Neural progenitor cell (in vitro differentiated cells): Measurements from ENCODE around the gene ARID5A. TPM values are rescaled to one million over a fixed set of nuclear protein-coding genes. Genes with fewer than 3 reads are reported as not detected.

Experiments used
- DNase-seq: peaks from one replicate; pipeline ENCODE4 v3.0.0-alpha.2; 2016; ENCODE audit warnings: low spot score
- H2AFZ ChIP-seq: fragments of 200-600 bp; sonication (generic); replicated peaks from 2 replicates; pipeline ENCODE4 v1.6.1; 2016; ENCODE audit warnings: antibody characterized with exemption
- H3F3A ChIP-seq: fragments of 200-600 bp; sonication (generic); 2 replicates; pipeline ENCODE4 v1.6.1; 2016; ENCODE audit warnings: antibody characterized with exemption, low read depth
- H3K27ac ChIP-seq: fragments of 200-600 bp; sonication (generic); 2 replicates; pipeline ENCODE4 v1.5.1; 2016; ENCODE audit warnings: mild to moderate bottlenecking
- H3K27me3 ChIP-seq: fragments of 200-600 bp; sonication (generic); 2 replicates; pipeline ENCODE4 v1.6.1; 2016; ENCODE audit warnings: mild to moderate bottlenecking, moderate library complexity
- H3K36me3 ChIP-seq: fragments of 200-600 bp; sonication (generic); 2 replicates; pipeline ENCODE4 v1.5.1; 2016
- H3K4me1 ChIP-seq: fragments of 200-600 bp; sonication (generic); 2 replicates; pipeline ENCODE4 v1.6.1; 2016; ENCODE audit warnings: mixed run types
- H3K4me2 ChIP-seq: fragments of 200-600 bp; sonication (generic); 2 replicates; pipeline ENCODE4 v1.6.1; 2016
- H3K4me3 ChIP-seq: fragments of 200-600 bp; sonication (generic); 2 replicates; pipeline ENCODE4 v1.5.1; 2016
- H3K79me2 ChIP-seq: fragments of 200-600 bp; sonication (generic); 2 replicates; pipeline ENCODE4 v1.6.1; 2016; ENCODE audit warnings: low read depth
- H3K9ac ChIP-seq: fragments of 200-600 bp; sonication (generic); 2 replicates; pipeline ENCODE4 v1.6.1; 2016
- H3K9me3 ChIP-seq: fragments of 200-600 bp; sonication (generic); 2 replicates; pipeline ENCODE4 v1.5.1; 2016; ENCODE audit warnings: low read depth
- H4K20me1 ChIP-seq: fragments of 200-600 bp; sonication (generic); 2 replicates; pipeline ENCODE4 v1.6.1; 2016; ENCODE audit warnings: low read depth
- H3K27ac Mint-ChIP-seq: 3 replicates; pipeline ENCODE4 v1.8.0; 2021; ENCODE audit warnings: mixed read lengths
- H3K27me3 Mint-ChIP-seq: 2 replicates; pipeline ENCODE4 v1.8.0; 2022; ENCODE audit warnings: low read depth, mild to moderate bottlenecking, inconsistent platforms, moderate library complexity, mixed read lengths; ENCODE audit not compliant: insufficient read depth
- H3K36me3 Mint-ChIP-seq: 3 replicates; pipeline ENCODE4 v1.8.0; 2021; ENCODE audit warnings: mixed read lengths
- H3K4me1 Mint-ChIP-seq: 3 replicates; pipeline ENCODE4 v1.8.0; 2021; ENCODE audit warnings: mixed read lengths
- H3K4me3 Mint-ChIP-seq: 3 replicates; pipeline ENCODE4 v1.8.0; 2021; ENCODE audit warnings: mild to moderate bottlenecking, moderate library complexity, mixed read lengths
- H3K9me3 Mint-ChIP-seq: 3 replicates; pipeline ENCODE4 v1.8.0; 2020; ENCODE audit warnings: mixed read lengths
- CTCF ChIP-seq: fragments of 200-600 bp; sonication (generic); IDR thresholded peaks from 2 replicates; pipeline ENCODE4 v1.5.1; 2017; ENCODE audit warnings: antibody characterized with exemption, mild to moderate bottlenecking
- EZH2 ChIP-seq: fragments of 200-600 bp; sonication (generic); IDR thresholded peaks from 2 replicates; pipeline ENCODE4 v1.6.1; 2017; ENCODE audit warnings: antibody characterized with exemption, mild to moderate bottlenecking, moderate library complexity
- EZH2phosphoT487 ChIP-seq: fragments of 200-600 bp; sonication (generic); IDR thresholded peaks from 2 replicates; pipeline ENCODE4 v1.6.1; 2017; ENCODE audit warnings: antibody characterized with exemption
- total RNA-seq: library from RNA; depleted of rRNA; stranded (reverse); fragments of >200 nt; gene quantifications from 2 replicates; pipeline ENCODE4 v1.2.3, GENCODE V29; 2015; ENCODE audit warnings: low replicate concordance

The ARID5A gene
- total RNA-seq, 1 donor from 2014 or later = 0.75 TPM

GRCh38 chr2:96549466-96549785 is 12.9 kb downstream of the ARID5A start:
- Histone ChIP-seq H3K79me2 (no peaks in the 10 kb centered on the region), H3K9me3 (no peaks in the 10 kb centered on the region), H3K4me3 (no peak overlapping the region), H4K20me1 (no peaks in the 10 kb centered on the region), H3K27ac (no peak overlapping the region), H3K4me2 (no peak overlapping the region), H3F3A (no peaks in the 10 kb centered on the region), H2AFZ (no peak overlapping the region), H3K36me3 (no peaks in the 10 kb centered on the region), H3K27me3 (no peaks in the 10 kb centered on the region), H3K4me1 (no peaks in the 10 kb centered on the region), H3K9ac (no peak overlapping the region)
- peaks cover 2% of the 10 kb centered on the region for H3K27me3 Mint-ChIP-seq
- H3K9me3 Mint-ChIP-seq = peaks cover 6% of the 10 kb centered on the region
- no peak for TF ChIP-seq EZH2
- no peak for TF ChIP-seq CTCF
- no peak for TF ChIP-seq EZH2phosphoT487
- DNase-seq = no peak
- H3K4me1 Mint-ChIP-seq = no peaks in the 10 kb centered on the region
- no peak overlapping the region for H3K4me3 Mint-ChIP-seq
- peaks cover 9% of the 10 kb centered on the region for H3K36me3 Mint-ChIP-seq
- H3K27ac Mint-ChIP-seq = no peak overlapping the region

GRCh38 chr2:96549967-96550786 is 13.6 kb downstream of the ARID5A start:
- DNase-seq = peak; percentile 55
- H3K36me3 Mint-ChIP-seq = peaks cover 6% of the 10 kb centered on the region
- H3K27me3 ChIP-seq = no peaks in the 10 kb centered on the region
- no peaks in the 10 kb centered on the region for H3K9me3 ChIP-seq
- peaks cover 2% of the 10 kb centered on the region for H3K9me3 Mint-ChIP-seq
- peaks cover 2% of the 10 kb centered on the region for H3K27me3 Mint-ChIP-seq
- H3K4me1 Mint-ChIP-seq = no peaks in the 10 kb centered on the region
- no peak overlapping the region for H3K4me2 ChIP-seq
- TF ChIP-seq CTCF (peak; percentile 61), EZH2 (no peak), EZH2phosphoT487 (no peak)
- H3K27ac Mint-ChIP-seq = no peak overlapping the region
- no peaks in the 10 kb centered on the region for H4K20me1 ChIP-seq
- H3K27ac ChIP-seq = no peak overlapping the region
- no peaks in the 10 kb centered on the region for H3K36me3 ChIP-seq
- no peaks in the 10 kb centered on the region for H3K4me1 ChIP-seq
- H3K79me2 ChIP-seq = no peaks in the 10 kb centered on the region
- no peaks in the 10 kb centered on the region for H3F3A ChIP-seq
- H3K9ac ChIP-seq = no peak overlapping the region
- no peak overlapping the region for H3K4me3 ChIP-seq
- H2AFZ ChIP-seq = no peak overlapping the region
- no peak overlapping the region for H3K4me3 Mint-ChIP-seq

DNA sequence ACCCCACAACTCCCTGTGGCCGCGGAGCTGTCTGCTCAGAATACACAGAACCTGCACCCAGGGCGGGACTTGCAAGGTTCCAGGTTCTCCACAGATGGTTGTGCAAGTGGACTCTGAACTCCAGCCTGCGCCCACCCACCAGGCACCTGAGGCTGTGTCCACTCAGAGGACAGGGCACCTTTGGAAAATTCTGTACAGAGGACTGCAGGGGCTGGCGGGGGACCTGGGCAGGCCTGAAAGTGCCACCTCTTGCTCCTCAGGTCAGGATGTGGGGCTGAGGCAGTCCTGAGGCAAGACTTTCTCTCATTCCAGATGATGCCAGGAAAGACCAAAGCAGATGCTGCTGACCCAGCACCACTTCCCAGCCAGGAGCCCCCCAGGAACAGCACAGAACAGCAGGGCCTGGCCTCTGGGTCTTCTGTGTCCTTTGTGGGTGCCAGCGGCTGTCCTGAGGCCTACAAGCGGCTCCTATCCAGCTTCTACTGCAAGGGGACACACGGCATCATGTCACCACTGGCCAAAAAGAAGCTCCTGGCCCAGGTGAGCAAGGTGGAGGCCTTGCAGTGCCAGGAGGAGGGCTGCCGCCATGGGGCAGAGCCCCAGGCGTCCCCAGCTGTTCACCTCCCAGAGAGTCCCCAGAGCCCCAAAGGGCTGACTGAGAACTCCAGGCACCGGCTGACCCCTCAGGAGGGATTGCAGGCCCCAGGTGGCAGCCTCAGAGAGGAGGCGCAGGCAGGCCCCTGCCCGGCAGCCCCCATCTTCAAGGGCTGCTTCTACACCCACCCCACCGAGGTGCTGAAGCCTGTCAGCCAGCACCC is 14.4 kb downstream of the ARID5A start:
- TF ChIP-seq EZH2 (no peak), EZH2phosphoT487 (no peak), CTCF (no peak)
- Histone ChIP-seq H3K27me3 (no peaks in the 10 kb centered on the region), H3K27ac (no peak overlapping the region), H3K9ac (no peak overlapping the region), H3F3A (no peaks in the 10 kb centered on the region), H3K36me3 (no peaks in the 10 kb centered on the region), H3K4me1 (no peaks in the 10 kb centered on the region), H3K4me3 (no peak overlapping the region), H3K4me2 (no peak overlapping the region), H2AFZ (no peak overlapping the region), H4K20me1 (no peaks in the 10 kb centered on the region), H3K9me3 (no peaks in the 10 kb centered on the region), H3K79me2 (no peaks in the 10 kb centered on the region)
- Mint-ChIP-seq H3K27me3 (peaks cover 2% of the 10 kb centered on the region), H3K36me3 (peaks cover 2% of the 10 kb centered on the region), H3K27ac (no peak overlapping the region), H3K4me1 (no peaks in the 10 kb centered on the region), H3K9me3 (no peaks in the 10 kb centered on the region), H3K4me3 (no peak overlapping the region)
- no peak for DNase-seq
